HepG2 (cell line): Measurements from ENCODE around the gene RBM8A. TPM values are rescaled to one million over a fixed set of nuclear protein-coding genes. Genes with fewer than 3 reads are reported as not detected.
A peak's percentile ranks its signal among the peaks of the same experiment; 100 is the strongest.

Source experiments
- ATAC-seq: fragments of 200-7000 bp; cut with Tn5 transposase; 3 replicates; pipeline ENCODE4 v1.9.1; 2020; ENCODE audit warnings: mild to moderate bottlenecking, moderate library complexity
- BruUV-seq: library from RNA; stranded (reverse); fragments of 400-500 nt; replicated peaks from 2 replicates; lab custom pipeline; 2021; lab: Mats Ljungman, UMichigan
- CTCF ChIA-PET: fragments of 300-600 bp; formaldehyde crosslinking; extraction: SDS; loops from one replicate; lab custom pipeline; 2021; ENCODE audit warnings: low total read pairs, inconsistent platforms, low intra/inter-chr PET ratio; lab: Yijun Ruan, JAX
- POLR2A ChIA-PET: fragments of 350-600 bp; sonication (Branson Sonifier 250); formaldehyde crosslinking; loops from one replicate; lab custom pipeline; 2020; ENCODE audit warnings: antibody characterized with exemption, inconsistent platforms; lab: Yijun Ruan, JAX
- DNase-seq: peaks from one replicate; pipeline ENCODE4 v3.0.0-alpha.2; 2015; ENCODE audit warnings: low spot score
- FAIRE-seq: peaks from 3 replicates; lab custom pipeline; 2011; peaks lifted over from hg19 to GRCh38; lab: Jason Lieb, UNC
- H2AFZ ChIP-seq: one replicate; pipeline ENCODE4 v1.6.1; 2011; ENCODE audit warnings: low read length, inconsistent platforms
- H3K27ac ChIP-seq: fragments of 300-600 bp; 3 replicates; pipeline ENCODE4 v1.8.0; 2011; ENCODE audit warnings: mixed run types, mild to moderate bottlenecking, mixed read lengths, low read length, inconsistent platforms; ENCODE audit not compliant: insufficient read depth; ENCODE audit errors: extremely low read length
- H3K27me3 ChIP-seq, 2 experiments: fragments of 200-600 bp in 1 of 2; 2 replicates in 1 of 2; 3 replicates in 1 of 2; pipeline versions ENCODE4 v1.6.0 to v1.8.0; 2011; ENCODE audit warnings: low read length in 2 of 2, mild to moderate bottlenecking in 2 of 2, moderate library complexity in 2 of 2, inconsistent platforms in 1 of 2; ENCODE audit not compliant: insufficient read depth in 2 of 2, control insufficient read depth in 1 of 2
- H3K36me3 ChIP-seq, 2 experiments: fragments of 200-600 bp in 1 of 2; replicated peaks in 1 of 2; 2 replicates in 1 of 2; 3 replicates in 1 of 2; pipeline versions ENCODE4 v1.5.1 to v1.8.0; 2011; ENCODE audit warnings: low read length in 2 of 2, inconsistent platforms in 1 of 2; ENCODE audit not compliant: insufficient read depth in 2 of 2, control insufficient read depth in 1 of 2
- H3K4me1 ChIP-seq: 2 replicates; pipeline ENCODE4 v1.5.1; 2012; ENCODE audit warnings: low read length, inconsistent platforms; ENCODE audit not compliant: insufficient read depth
- H3K4me2 ChIP-seq: 2 replicates; pipeline ENCODE4 v1.6.0; 2011; ENCODE audit warnings: low read depth, low read length, inconsistent platforms
- H3K4me3 ChIP-seq, 3 experiments: fragments of 200-600 bp in 1 of 3; sonication (generic), shearing (Covaris generic) in 1 of 3; replicated peaks in 1 of 3; 2 replicates each; pipeline ENCODE4 v1.5.1; 2011 to 2016; ENCODE audit warnings: low read length in 3 of 3, inconsistent platforms in 2 of 3, low read depth in 2 of 3, mild to moderate bottlenecking in 2 of 3, control low read depth in 1 of 3, mixed read lengths in 1 of 3; ENCODE audit not compliant: insufficient read depth in 1 of 3
- H3K79me2 ChIP-seq: one replicate; pipeline ENCODE4 v1.6.1; 2011; ENCODE audit warnings: low read length, inconsistent platforms; ENCODE audit not compliant: insufficient read depth
- H3K9ac ChIP-seq: 2 replicates; pipeline ENCODE4 v1.6.0; 2011; ENCODE audit warnings: mild to moderate bottlenecking, low read depth, low read length, inconsistent platforms; ENCODE audit not compliant: insufficient read depth
- H3K9me3 ChIP-seq: 2 replicates; pipeline ENCODE4 v1.5.1; 2012; ENCODE audit warnings: mild to moderate bottlenecking, low read length
- H4K20me1 ChIP-seq: 2 replicates; pipeline ENCODE4 v1.6.0; 2011; ENCODE audit warnings: inconsistent platforms, mild to moderate bottlenecking, low read length, moderate library complexity; ENCODE audit not compliant: insufficient read depth
- BHLHE40 ChIP-seq: IDR thresholded peaks from 2 replicates; pipeline ENCODE4 v1.6.1; 2011; ENCODE audit warnings: low read length, improper control_type of control experiment
- CBX5 ChIP-seq: sonication (generic); formaldehyde crosslinking; IDR thresholded peaks from 2 replicates; pipeline ENCODE4 v1.4.0; 2020; ENCODE audit warnings: missing genetic modification reagents, borderline replicate concordance
- CHD4 ChIP-seq: fragments of 200-600 bp; sonication (generic); IDR thresholded peaks from 2 replicates; pipeline ENCODE4 v1.7.0; 2017; ENCODE audit warnings: mild to moderate bottlenecking, low read length, borderline replicate concordance
- EED ChIP-seq: sonication (generic); formaldehyde crosslinking; IDR thresholded peaks from 2 replicates; pipeline ENCODE4 v1.5.0; 2020; ENCODE audit warnings: mild to moderate bottlenecking, missing genetic modification reagents
- HES4 ChIP-seq: sonication (generic); formaldehyde crosslinking; IDR thresholded peaks from 2 replicates; pipeline ENCODE4 v1.9.0; 2021; ENCODE audit warnings: mild to moderate bottlenecking, missing genetic modification reagents, borderline replicate concordance
- HNRNPK ChIP-seq: fragments of 200-400 bp; formaldehyde crosslinking; IDR thresholded peaks from 2 replicates; pipeline ENCODE4 v1.6.1; 2018; ENCODE audit warnings: low read length, low read depth, moderate library complexity, mild to moderate bottlenecking; ENCODE audit not compliant: poor library complexity, severe bottlenecking
- MIER2 ChIP-seq: IDR thresholded peaks from 2 replicates; pipeline ENCODE4 v1.6.1; 2016; ENCODE audit warnings: missing biosample characterization, missing genetic modification reagents
- MYC ChIP-seq: sonication (generic); formaldehyde crosslinking; IDR thresholded peaks from 2 replicates; pipeline ENCODE4 v1.9.0; 2021; ENCODE audit warnings: missing genetic modification reagents, borderline replicate concordance
- RARA ChIP-seq: IDR thresholded peaks from 2 replicates; pipeline ENCODE4 v1.6.1; 2016; ENCODE audit warnings: missing genetic modification reagents, missing compliant biosample characterization
- RXRB ChIP-seq: IDR thresholded peaks from 2 replicates; pipeline ENCODE4 v1.6.1; 2016; ENCODE audit warnings: borderline replicate concordance, missing genetic modification reagents, missing compliant biosample characterization
- TBL1XR1 ChIP-seq: fragments of 150-350 bp; IDR thresholded peaks from 2 replicates; pipeline ENCODE4 v1.6.1; 2014; ENCODE audit warnings: borderline replicate concordance, low read length; ENCODE audit not compliant: partially characterized antibody
- ZBTB42 ChIP-seq: sonication (generic); formaldehyde crosslinking; IDR thresholded peaks from 2 replicates; pipeline ENCODE4 v1.5.0; 2020; ENCODE audit warnings: mild to moderate bottlenecking, missing genetic modification reagents
- ZNF143 ChIP-seq: sonication (generic); formaldehyde crosslinking; IDR thresholded peaks from 2 replicates; pipeline ENCODE4 v1.4.0; 2020; ENCODE audit warnings: missing genetic modification reagents
- ZNF264 ChIP-seq: sonication (generic); formaldehyde crosslinking; IDR thresholded peaks from 2 replicates; pipeline ENCODE4 v1.4.0; 2020; ENCODE audit warnings: missing genetic modification reagents
- ZNF281 ChIP-seq: sonication (generic); formaldehyde crosslinking; IDR thresholded peaks from 2 replicates; pipeline ENCODE4 v1.4.0; 2020; ENCODE audit warnings: missing genetic modification reagents, borderline replicate concordance
- ZNF569 ChIP-seq: sonication (generic); formaldehyde crosslinking; IDR thresholded peaks from 2 replicates; pipeline ENCODE4 v1.5.0; 2020; ENCODE audit warnings: mild to moderate bottlenecking, missing genetic modification reagents, moderate library complexity, borderline replicate concordance
- ZNF605 ChIP-seq: sonication (generic); formaldehyde crosslinking; IDR thresholded peaks from 2 replicates; pipeline ENCODE4 v1.8.0; 2022; ENCODE audit warnings: mild to moderate bottlenecking, missing genetic modification reagents
- ZNF614 ChIP-seq: IDR thresholded peaks from 2 replicates; pipeline ENCODE4 v1.6.1; 2018; ENCODE audit warnings: missing biosample characterization, missing genetic modification reagents, inconsistent platforms, borderline replicate concordance
- ZNF75D ChIP-seq: sonication (generic); formaldehyde crosslinking; IDR thresholded peaks from 2 replicates; pipeline ENCODE4 v1.8.1; 2023; ENCODE audit warnings: missing genetic modification reagents, mild to moderate bottlenecking, borderline replicate concordance
- ZNF770 ChIP-seq: sonication (generic); formaldehyde crosslinking; IDR thresholded peaks from 2 replicates; pipeline ENCODE4 v1.5.0; 2020; ENCODE audit warnings: mild to moderate bottlenecking, missing genetic modification reagents
- whole genome bisulfite sequencing: methylation state at CpG from one replicate; pipeline ENCODE4 v1.1.6; 2017; ENCODE audit warnings: low lambda C conversion rate; 5-methylcytosine and 5-hydroxymethylcytosine counted together
- in situ Hi-C: cut with HindIII; loops from 2 replicates; pipeline ENCODE4 v1.10.0; 2017; ENCODE audit warnings: low pct_unique_long_range_greater_than_20kb; ENCODE audit not compliant: extremely low pct_ligation_motif_present
- intact Hi-C: fragments of 100-400 bp; cut with micrococcal nuclease; formaldehyde crosslinking; loops from one replicate; pipeline ENCODE4 v1.10.0; 2022; ENCODE audit not compliant: unreplicated experiment
- polyA plus RNA-seq, 8 experiments: library from polyadenylated mRNA; depleted of rRNA in 3 of 8; stranded (reverse) in 7 of 8; unstranded in 1 of 8; fragments of >200 nt; fragmentation: Illumina TruSeq in 4 of 8; extraction: Trizol in 4 of 8; gene quantifications; 2 replicates each; pipeline versions ENCODE4 v1.2.1 to v1.2.3, GENCODE V29; 2011 to 2016; ENCODE audit warnings: low read depth in 4 of 8, missing spikeins in 1 of 8, mixed read lengths in 1 of 8; ENCODE audit not compliant: insufficient read depth in 1 of 8
- total RNA-seq, 5 experiments: library from RNA; depleted of rRNA; stranded (reverse); fragments of >200 nt; fragmentation: Illumina TruSeq; extraction: Trizol; gene quantifications; 2 replicates each; pipeline ENCODE4 v1.2.3, GENCODE V29; 2016; ENCODE audit warnings: low read depth in 1 of 5

Gene RBM8A
- total and polyA plus RNA-seq, 2 of the 13 experiments (the other 11 are each of a cell fraction or from before 2014, with no cell fraction given): 106 to 162 TPM

- ATAC-seq: no peak
- Histone ChIP-seq H3K27ac (no peak overlapping the region), H3K79me2 (no peaks in the 10 kb centered on the region), H3K9me3 (no peaks in the 10 kb centered on the region), H3K4me2 (peak overlapping the region; percentile 14; the same call in 1 of the 2 replicates), H3K4me1 (peaks cover 84% of the 10 kb centered on the region), H3K9ac (no peak overlapping the region), H2AFZ (no peak overlapping the region), H4K20me1 (no peaks in the 10 kb centered on the region), H3K4me3 (no peak overlapping the region), H3K27me3 (no peaks in the 10 kb centered on the region), H3K36me3 (no peaks in the 10 kb centered on the region)
- CTCF ChIA-PET: interaction anchor here (3.3 kb wide), 1 partner anchor 16 kb away, joined by 93 read pairs; the partner anchor contains the start of gene ITGA10
- POLR2A ChIA-PET: interaction anchor here (1.9 to 2.9 kb wide), 3 partner anchors 15 to 71 kb away, joined by 11 to 29 read pairs (median 25); partner anchors contain the start of genes ANKRD34A, ITGA10, POLR3GL and RBM8A
- intact Hi-C loops (loop anchor here (5.0 kb wide), 4 partner anchors 34 to 84 kb away; partner anchors contain the start of genes LIX1L, PIAS3 and RBM8A), in situ Hi-C loops (no loop called here)
- no peak for FAIRE-seq
- WGBS: 49% methylated on average over 7 of the region's 7 CpGs
- BruUV-seq: no TSS peak
- no peak for DNase-seq
- TF ChIP-seq BHLHE40 (no peak), ZNF143 (CRISPR knock-in tag) (no peak), ZNF569 (CRISPR knock-in tag) (no peak), RXRB (CRISPR knock-in tag) (peak; percentile 42; the same call in 1 of the 2 replicates), ZNF605 (CRISPR knock-in tag) (no peak), HNRNPK (no peak), ZNF75D (no peak), MIER2 (no peak), TBL1XR1 (no peak), CBX5 (CRISPR knock-in tag) (no peak), ZBTB42 (CRISPR knock-in tag) (0 out of 2 replicates have a peak, but pooled peaks have one; percentile 50), MYC (CRISPR knock-in tag) (no peak), EED (CRISPR knock-in tag) (no peak), ZNF264 (CRISPR knock-in tag) (no peak), RARA (CRISPR knock-in tag) (peak; percentile 59; the same call in 1 of the 2 replicates), ZNF770 (no peak), HES4 (no peak), ZNF281 (CRISPR knock-in tag) (no peak), CHD4 (no peak), ZNF614 (CRISPR knock-in tag) (no peak)
Measured at GRCh38 chr1:145893306-145894055, 33.8 kb downstream of the RBM8A start.
